NB4 (cell line): ENCODE measurements around the gene ZNF716.

Experiments used
- DNase-seq: peaks from one replicate; pipeline ENCODE4 v3.0.0; 2010; ENCODE audit warnings: low read depth
- H3K4me3 ChIP-seq: one replicate; pipeline ENCODE4 v1.5.1; 2011; ENCODE audit warnings: mild to moderate bottlenecking, low read depth, low read length, moderate library complexity
- MYC ChIP-seq: IDR thresholded peaks from 2 replicates; pipeline ENCODE4 v1.6.1; 2011; ENCODE audit warnings: low read depth, low read length
- POLR2A ChIP-seq: IDR thresholded peaks from 2 replicates; pipeline ENCODE4 v1.6.1; 2011; ENCODE audit warnings: mild to moderate bottlenecking; ENCODE audit not compliant: insufficient read length; ENCODE audit errors: extremely low read depth
- TF ChIP-seq, protein P1 (sequence below): IDR thresholded peaks from one replicate; pipeline ENCODE4 v1.5.1; 2012; ENCODE audit warnings: low read depth, low read length
- TF ChIP-seq, protein P2 (sequence below): IDR thresholded peaks from 2 replicates; pipeline ENCODE4 v1.6.1; 2011; ENCODE audit warnings: low read depth, low read length

The ZNF716 gene

DNA sequence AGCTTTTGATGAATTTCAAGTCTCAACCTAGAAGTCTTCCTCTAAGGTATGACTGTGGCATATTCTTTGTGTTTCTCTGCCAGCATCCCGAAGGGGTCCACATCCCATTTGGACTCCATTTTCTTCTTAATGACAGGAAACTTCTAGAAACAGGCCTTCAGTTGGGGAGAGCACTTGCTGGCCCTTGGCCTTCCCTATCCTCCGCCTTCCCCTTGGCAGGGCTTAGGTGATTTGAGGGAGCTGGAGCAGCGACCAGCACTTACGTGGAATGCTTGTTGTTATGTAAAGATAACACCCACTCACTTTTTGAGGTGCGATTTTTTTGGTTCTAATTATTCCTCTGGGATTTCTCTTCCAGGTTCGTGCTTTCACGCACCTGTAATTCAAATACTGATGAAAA is 42.9 kb upstream of the ZNF716 start:
- no peak overlapping the region for H3K4me3 ChIP-seq
- DNase-seq, result no peak
- no peak for TF ChIP-seq POLR2A
- no peak for TF ChIP-seq MYC
- TF ChIP-seq, protein P1, sequence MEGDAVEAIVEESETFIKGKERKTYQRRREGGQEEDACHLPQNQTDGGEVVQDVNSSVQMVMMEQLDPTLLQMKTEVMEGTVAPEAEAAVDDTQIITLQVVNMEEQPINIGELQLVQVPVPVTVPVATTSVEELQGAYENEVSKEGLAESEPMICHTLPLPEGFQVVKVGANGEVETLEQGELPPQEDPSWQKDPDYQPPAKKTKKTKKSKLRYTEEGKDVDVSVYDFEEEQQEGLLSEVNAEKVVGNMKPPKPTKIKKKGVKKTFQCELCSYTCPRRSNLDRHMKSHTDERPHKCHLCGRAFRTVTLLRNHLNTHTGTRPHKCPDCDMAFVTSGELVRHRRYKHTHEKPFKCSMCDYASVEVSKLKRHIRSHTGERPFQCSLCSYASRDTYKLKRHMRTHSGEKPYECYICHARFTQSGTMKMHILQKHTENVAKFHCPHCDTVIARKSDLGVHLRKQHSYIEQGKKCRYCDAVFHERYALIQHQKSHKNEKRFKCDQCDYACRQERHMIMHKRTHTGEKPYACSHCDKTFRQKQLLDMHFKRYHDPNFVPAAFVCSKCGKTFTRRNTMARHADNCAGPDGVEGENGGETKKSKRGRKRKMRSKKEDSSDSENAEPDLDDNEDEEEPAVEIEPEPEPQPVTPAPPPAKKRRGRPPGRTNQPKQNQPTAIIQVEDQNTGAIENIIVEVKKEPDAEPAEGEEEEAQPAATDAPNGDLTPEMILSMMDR, result no peak
- TF ChIP-seq, protein P2, sequence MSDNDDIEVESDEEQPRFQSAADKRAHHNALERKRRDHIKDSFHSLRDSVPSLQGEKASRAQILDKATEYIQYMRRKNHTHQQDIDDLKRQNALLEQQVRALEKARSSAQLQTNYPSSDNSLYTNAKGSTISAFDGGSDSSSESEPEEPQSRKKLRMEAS, result no peak

DNA sequence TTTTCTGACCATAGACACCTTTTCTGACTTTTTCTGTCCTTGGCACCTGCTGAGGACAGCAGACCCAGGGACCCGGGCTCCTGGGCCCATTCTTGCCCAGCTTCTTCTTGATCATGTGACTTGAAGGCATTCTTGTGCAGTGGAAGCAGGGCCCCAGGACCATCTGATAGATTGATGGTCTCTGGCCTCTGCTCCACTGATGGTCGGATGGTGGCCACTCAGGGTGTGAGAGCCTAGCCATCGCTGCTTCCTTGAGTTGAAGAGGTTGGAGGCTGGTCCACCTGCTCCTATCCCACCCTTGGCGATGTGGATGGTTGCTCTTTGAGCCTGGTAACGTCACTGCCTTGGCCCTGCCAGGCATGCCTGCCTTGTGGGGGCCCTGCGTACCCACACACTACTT is 37.8 kb upstream of the ZNF716 start:
- TF ChIP-seq, protein P2, result no peak
- TF ChIP-seq POLR2A (no peak), MYC (no peak)
- TF ChIP-seq, protein P1, result no peak
- H3K4me3 ChIP-seq, result no peak overlapping the region
- no peak for DNase-seq

DNA sequence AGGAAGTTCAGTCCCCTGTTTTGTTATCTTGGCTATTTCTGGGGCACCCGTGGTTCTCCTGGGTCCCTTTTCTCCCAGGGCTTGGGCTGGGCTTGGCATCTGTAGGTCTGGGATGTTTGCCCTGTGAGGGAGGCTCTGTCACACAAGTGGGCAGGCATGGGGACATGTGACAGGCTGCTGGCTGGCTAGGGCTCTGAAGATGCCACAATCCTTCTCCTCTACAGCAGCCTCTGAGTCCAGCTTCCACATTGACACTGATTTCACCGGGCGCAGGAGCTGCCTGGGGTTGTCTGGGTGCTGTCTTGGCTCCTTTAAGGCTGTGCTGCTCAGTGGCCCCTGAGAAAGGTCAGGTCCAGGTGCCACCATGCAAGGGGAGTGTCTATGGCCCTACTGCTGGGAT is 37.4 kb upstream of the ZNF716 start:
- H3K4me3 ChIP-seq, result no peak overlapping the region
- TF ChIP-seq, protein P2, result no peak
- TF ChIP-seq, protein P1, result no peak
- TF ChIP-seq MYC (no peak), POLR2A (no peak)
- no peak for DNase-seq

DNA sequence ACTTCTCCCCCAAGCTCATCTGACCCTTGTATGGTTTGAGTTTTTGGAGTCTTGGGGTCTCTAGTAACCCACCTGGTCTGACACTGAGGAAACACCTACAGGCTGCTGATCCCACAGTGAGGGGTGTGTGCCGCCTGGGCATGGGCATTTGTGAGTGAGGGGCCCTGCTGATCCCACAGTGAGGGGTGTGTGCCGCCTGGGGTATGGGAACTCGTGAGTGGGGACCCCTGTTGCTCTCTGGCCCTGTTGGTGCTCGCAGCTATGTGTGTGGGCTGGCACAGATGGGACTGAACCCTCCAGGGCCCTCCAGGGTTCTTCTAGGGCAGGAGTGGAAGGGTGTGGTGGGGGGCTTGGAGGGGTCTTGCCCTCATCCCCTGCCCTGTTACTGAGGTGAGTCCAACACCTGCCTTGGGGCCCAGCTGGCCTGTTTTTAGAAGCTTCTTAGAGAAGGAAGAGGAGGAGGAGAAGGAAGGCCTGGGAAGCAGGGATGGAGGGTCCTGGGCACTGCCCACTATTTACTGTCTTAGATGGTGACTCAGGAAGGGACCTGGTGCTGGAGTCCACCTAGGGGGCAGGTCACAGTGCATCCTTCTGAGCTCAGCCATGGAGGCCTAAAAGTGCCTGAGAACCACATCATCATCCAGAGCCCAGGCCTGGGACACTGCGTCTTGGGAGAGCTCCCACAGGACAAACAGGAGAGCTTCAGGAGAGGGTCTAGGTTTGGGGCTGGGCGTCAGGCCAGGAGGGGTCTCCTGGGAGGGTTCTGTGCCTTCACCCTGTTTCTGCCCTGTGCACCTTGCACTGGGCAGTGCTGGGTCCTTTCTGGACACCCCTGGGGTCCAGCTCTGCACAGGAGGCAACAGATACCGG is 36.2 kb upstream of the ZNF716 start:
- DNase-seq, result no peak
- TF ChIP-seq, protein P1, result no peak
- TF ChIP-seq POLR2A (no peak), MYC (no peak)
- TF ChIP-seq, protein P2, result no peak
- H3K4me3 ChIP-seq, result no peak overlapping the region

DNA sequence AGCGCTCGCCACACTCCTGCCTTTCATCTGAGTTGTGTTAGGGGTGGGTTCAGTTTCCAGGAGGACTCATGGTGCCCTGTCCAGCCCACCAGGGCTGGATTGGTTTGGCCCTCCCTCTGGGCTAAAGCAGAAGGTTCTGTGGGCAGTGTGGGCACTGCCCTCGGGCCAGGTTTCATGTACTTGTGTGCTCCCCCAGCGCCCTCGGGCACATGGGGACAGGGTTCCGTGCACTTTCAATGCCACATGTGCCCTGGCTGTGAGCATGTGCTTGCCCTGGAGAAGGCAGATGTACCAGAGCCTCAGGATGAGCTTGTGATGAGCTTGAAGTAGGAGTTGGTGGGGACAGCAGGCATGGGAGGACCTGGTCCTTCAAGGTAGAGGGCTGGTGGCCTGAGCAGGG is 35.6 kb upstream of the ZNF716 start:
- no peak for DNase-seq
- no peak overlapping the region for H3K4me3 ChIP-seq
- TF ChIP-seq POLR2A, result no peak
- TF ChIP-seq, protein P1, result no peak
- TF ChIP-seq MYC, result no peak
- TF ChIP-seq, protein P2, result no peak
